WERI-Rb-1 (cell line): ENCODE data around the gene ZNF345.
A peak's percentile ranks its signal among the peaks of the same experiment; 100 is the strongest.

ENCODE experiments used
- DNase-seq: peaks from one replicate; pipeline ENCODE4 v3.0.0-alpha.2; 2020
- H3K27ac ChIP-seq: fragments of 250-450 bp; sonication (Bioruptor Pico); 2 replicates; pipeline ENCODE4 v1.5.1; 2020; ENCODE audit warnings: mild to moderate bottlenecking, moderate library complexity
- H3K27me3 ChIP-seq: fragments of 250-450 bp; sonication (Bioruptor Pico); 2 replicates; pipeline ENCODE4 v1.5.1; 2021; ENCODE audit warnings: mild to moderate bottlenecking, low read depth, moderate library complexity; ENCODE audit not compliant: insufficient read depth, severe bottlenecking
- H3K36me3 ChIP-seq: fragments of 250-450 bp; sonication (Bioruptor Pico); 2 replicates; pipeline ENCODE4 v1.5.1; 2020; ENCODE audit warnings: mild to moderate bottlenecking, moderate library complexity
- H3K4me3 ChIP-seq: 2 replicates; pipeline ENCODE4 v1.5.1; 2011; ENCODE audit warnings: low read depth, mild to moderate bottlenecking, control low read depth, low read length
- H3K9me3 ChIP-seq: fragments of 250-450 bp; sonication (Bioruptor Pico); 2 replicates; pipeline ENCODE4 v1.5.1; 2021; ENCODE audit warnings: mild to moderate bottlenecking, moderate library complexity; ENCODE audit not compliant: severe bottlenecking
- TF ChIP-seq, protein P1 (sequence below): IDR thresholded peaks from 2 replicates; pipeline ENCODE4 v1.5.1; 2011; ENCODE audit warnings: low read depth, mild to moderate bottlenecking, control low read depth, inconsistent platforms, low read length

ZNF345 gene

DNA sequence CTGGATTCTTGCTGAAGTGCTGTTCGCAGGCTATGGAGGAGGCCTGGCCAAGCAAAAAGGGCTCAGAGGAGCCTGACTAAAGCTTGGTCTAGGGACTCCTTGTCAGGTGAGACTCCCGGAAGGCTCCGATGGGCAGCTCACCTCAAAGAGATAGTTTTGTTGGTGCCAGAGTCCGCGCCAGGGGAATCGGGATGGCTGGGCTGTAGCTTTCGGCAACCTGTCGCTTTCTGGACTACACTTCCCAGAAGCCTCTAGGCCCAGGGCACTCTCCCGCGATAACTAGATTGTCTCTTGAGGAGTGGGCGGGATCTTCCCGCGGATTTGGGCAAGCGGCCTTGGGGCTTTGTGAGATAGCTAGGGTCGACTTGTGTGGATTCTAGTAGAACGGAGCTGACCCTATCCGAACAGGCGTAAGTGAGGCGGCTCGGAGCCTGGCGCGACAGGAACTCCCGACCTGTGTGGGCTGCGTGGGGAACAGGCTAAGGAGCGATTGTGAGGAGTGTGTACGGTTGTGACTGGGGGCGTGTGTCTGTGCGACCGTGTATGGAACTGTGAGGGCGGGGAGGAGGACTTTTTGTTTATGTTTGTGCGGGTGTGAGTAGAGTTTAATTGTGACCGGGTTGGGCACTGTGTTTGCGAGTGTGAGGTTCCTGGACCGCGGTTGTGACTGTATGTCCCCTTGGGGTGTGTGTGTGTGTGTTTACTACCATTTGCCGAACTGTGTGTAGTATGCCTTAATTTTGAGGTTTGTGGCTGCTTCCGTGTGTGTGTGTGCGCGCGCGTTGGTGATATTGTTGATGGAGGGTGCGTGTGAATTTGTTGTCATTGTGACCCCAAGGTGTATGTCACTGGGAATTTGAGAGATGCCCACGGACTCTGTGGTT is at the start of gene ZNF345:
Gene ZNF345 (plus strand): TSS at position 318 of the 884 bp plus-strand sequence. CDS start 25,955 bp downstream, outside the sequence.
- Histone ChIP-seq H3K27ac (peak within 1 kb of the TSS; percentile 79), H3K4me3 (peak within 1 kb of the TSS; percentile 83), H3K27me3 (no peaks in the 10 kb centered on the region), H3K9me3 (no peaks in the 10 kb centered on the region), H3K36me3 (peaks cover 13% of the 10 kb centered on the region)
- TF ChIP-seq, protein P1, sequence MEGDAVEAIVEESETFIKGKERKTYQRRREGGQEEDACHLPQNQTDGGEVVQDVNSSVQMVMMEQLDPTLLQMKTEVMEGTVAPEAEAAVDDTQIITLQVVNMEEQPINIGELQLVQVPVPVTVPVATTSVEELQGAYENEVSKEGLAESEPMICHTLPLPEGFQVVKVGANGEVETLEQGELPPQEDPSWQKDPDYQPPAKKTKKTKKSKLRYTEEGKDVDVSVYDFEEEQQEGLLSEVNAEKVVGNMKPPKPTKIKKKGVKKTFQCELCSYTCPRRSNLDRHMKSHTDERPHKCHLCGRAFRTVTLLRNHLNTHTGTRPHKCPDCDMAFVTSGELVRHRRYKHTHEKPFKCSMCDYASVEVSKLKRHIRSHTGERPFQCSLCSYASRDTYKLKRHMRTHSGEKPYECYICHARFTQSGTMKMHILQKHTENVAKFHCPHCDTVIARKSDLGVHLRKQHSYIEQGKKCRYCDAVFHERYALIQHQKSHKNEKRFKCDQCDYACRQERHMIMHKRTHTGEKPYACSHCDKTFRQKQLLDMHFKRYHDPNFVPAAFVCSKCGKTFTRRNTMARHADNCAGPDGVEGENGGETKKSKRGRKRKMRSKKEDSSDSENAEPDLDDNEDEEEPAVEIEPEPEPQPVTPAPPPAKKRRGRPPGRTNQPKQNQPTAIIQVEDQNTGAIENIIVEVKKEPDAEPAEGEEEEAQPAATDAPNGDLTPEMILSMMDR, result no peak
- peak; percentile 92 for DNase-seq

DNA sequence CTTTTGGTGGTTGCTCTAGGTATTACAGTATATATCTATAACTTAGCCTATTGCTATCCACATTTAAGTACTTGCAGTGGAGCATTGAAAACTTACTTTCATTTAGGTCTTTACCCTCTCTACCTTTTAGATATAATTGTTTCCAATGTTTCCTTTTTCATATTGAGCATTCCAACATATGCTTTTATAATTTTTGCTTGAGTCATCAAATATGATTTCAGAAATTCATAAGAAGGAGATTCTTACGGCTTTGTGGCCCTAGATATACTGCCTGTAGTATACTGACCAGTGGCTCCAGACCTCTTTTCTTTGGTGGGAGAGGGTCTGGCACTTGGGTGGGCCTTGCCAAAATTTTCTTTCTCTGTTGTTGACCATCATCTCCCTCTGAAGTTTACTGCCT is 45.3 kb upstream of the ZNF345 start:
- DNase-seq, result no peak
- TF ChIP-seq, protein P1, result no peak
- H3K4me3 ChIP-seq, result no peak overlapping the region
- H3K9me3 ChIP-seq, result no peaks in the 10 kb centered on the region
- no peaks in the 10 kb centered on the region for H3K27me3 ChIP-seq
- no peak overlapping the region for H3K27ac ChIP-seq
- H3K36me3 ChIP-seq, result peaks cover 33% of the 10 kb centered on the region

DNA sequence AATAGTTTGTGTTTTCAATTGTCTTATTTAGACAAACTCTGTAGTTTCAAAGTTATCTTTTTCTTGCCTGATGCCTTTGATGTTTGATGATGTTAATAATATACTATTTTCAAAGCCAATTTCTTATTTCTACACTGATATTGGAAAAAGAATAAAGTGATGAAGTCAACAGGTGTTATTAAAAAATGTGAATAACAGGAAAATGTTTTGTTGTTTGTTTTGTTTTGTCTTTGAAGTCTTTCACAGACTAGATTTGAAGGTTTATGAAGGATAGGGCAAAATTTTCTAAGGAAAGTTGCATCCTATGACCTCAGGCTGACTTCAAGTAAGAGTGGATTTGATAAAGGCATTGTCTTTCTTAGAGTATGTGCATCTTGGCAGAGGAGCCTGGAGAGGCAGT is 43.6 kb upstream of the ZNF345 start:
- peaks cover 36% of the 10 kb centered on the region for H3K36me3 ChIP-seq
- H3K9me3 ChIP-seq, result no peaks in the 10 kb centered on the region
- TF ChIP-seq, protein P1, result no peak

DNA sequence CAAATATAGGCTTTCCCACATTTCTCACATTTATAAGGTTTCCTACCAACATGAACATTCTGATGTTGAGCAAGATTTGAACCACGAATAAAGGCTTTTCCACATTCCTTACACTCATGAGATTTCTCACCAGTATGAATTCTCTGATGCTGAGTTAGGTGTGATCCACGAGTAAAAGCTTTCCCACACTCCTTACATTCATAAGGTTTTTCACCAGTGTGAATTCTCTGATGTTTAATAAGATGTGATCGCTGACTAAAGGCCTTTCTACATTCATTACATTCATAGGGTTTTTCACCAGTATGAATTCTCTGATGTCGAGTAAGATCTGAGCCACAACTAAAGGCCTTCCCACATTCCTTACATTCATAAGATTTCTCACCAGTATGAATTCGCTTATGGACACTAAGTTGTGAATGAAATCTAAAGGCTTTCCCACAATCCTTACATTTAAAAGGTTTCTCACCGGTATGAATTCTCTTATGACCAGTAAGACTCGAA is 31.5 kb upstream of the ZNF345 start:
- H3K9me3 ChIP-seq, result peaks cover 56% of the 10 kb centered on the region

More for the DNA sequence above, 43.6 kb upstream of the ZNF345 start:
- no peak for DNase-seq
- no peak overlapping the region for H3K4me3 ChIP-seq
- H3K27ac ChIP-seq, result no peak overlapping the region
- no peaks in the 10 kb centered on the region for H3K27me3 ChIP-seq

DNA sequence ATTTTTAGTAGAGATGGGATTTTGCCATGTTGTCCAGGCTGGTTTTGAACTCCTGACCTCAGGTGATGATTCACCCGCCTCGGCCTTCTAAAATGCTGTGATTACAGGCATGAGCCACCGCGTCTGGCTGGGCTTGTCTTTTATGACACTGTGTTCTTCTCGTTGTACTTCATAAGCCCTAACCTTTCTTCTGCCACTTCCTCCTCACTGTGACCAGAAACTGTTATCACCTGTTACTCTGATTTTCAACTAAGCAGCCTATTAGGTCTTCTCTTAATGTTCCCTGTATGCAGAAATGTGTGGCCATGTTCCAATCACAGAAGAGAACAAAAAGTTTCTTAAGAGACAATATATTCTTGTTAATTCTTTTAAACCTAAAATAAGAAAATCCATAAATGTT is 28.9 kb upstream of the ZNF345 start:
- Histone ChIP-seq H3K27me3 (no peaks in the 10 kb centered on the region), H3K36me3 (peaks cover 76% of the 10 kb centered on the region), H3K9me3 (peaks cover 48% of the 10 kb centered on the region), H3K4me3 (no peak overlapping the region), H3K27ac (no peak overlapping the region)
- no peak for DNase-seq
- TF ChIP-seq, protein P1, result no peak

More for the DNA sequence above, 31.5 kb upstream of the ZNF345 start:
- no peak for DNase-seq
- TF ChIP-seq, protein P1, result no peak
- H3K4me3 ChIP-seq, result no peak overlapping the region
- peaks cover 83% of the 10 kb centered on the region for H3K36me3 ChIP-seq
- no peak overlapping the region for H3K27ac ChIP-seq
- no peaks in the 10 kb centered on the region for H3K27me3 ChIP-seq
